Endodermal cell (in vitro differentiated cells): ENCODE results near the gene ZNF527. TPM values are rescaled to one million over a fixed set of nuclear protein-coding genes. Genes with fewer than 3 reads are reported as not detected.
"Not testable (repeated sequence)": the region's sequence is repeated elsewhere in the genome, so short reads cannot be mapped to it uniquely, and the experiment has no call there.

ENCODE experiments used
- DNase-seq: peaks from one replicate; pipeline ENCODE4 v3.0.0-alpha.2; 2017
- H3K27ac ChIP-seq: 2 replicates; pipeline ENCODE4 v1.5.1; 2013; ENCODE audit warnings: mild to moderate bottlenecking, low read depth, low read length, moderate library complexity
- H3K27me3 ChIP-seq: 2 replicates; pipeline ENCODE4 v1.6.1; 2013; ENCODE audit warnings: mild to moderate bottlenecking, low read length, moderate library complexity; ENCODE audit not compliant: insufficient read depth, control insufficient read depth, poor library complexity, severe bottlenecking
- H3K36me3 ChIP-seq: 2 replicates; pipeline ENCODE4 v1.7.0; 2013; ENCODE audit warnings: mild to moderate bottlenecking, low read length, moderate library complexity; ENCODE audit not compliant: control insufficient read depth, insufficient read depth
- H3K4me1 ChIP-seq: one replicate; pipeline ENCODE4 v1.7.0; 2013; ENCODE audit warnings: low read length; ENCODE audit not compliant: control insufficient read depth, insufficient read depth
- H3K4me3 ChIP-seq: 2 replicates; pipeline ENCODE4 v1.5.1; 2013; ENCODE audit warnings: mild to moderate bottlenecking, low read length, moderate library complexity
- H3K9ac ChIP-seq: 2 replicates; pipeline ENCODE4 v1.6.1; 2013; ENCODE audit warnings: mild to moderate bottlenecking, low read length, moderate library complexity; ENCODE audit not compliant: poor library complexity, severe bottlenecking; ENCODE audit errors: extremely low read depth
- H3K9me3 ChIP-seq: 2 replicates; pipeline ENCODE4 v1.6.1; 2013; ENCODE audit warnings: mild to moderate bottlenecking, low read length, moderate library complexity; ENCODE audit not compliant: control insufficient read depth
- H3K27ac Mint-ChIP-seq: 2 replicates; pipeline ENCODE4 v1.8.0; 2020; ENCODE audit warnings: mixed read lengths
- H3K27me3 Mint-ChIP-seq: 2 replicates; pipeline ENCODE4 v1.8.0; 2021; ENCODE audit warnings: mild to moderate bottlenecking, mixed read lengths; ENCODE audit not compliant: insufficient read depth
- H3K36me3 Mint-ChIP-seq: 2 replicates; pipeline ENCODE4 v1.8.0; 2020; ENCODE audit warnings: low read depth, mixed read lengths
- H3K4me1 Mint-ChIP-seq: 2 replicates; pipeline ENCODE4 v1.8.0; 2020; ENCODE audit warnings: mixed read lengths
- H3K4me3 Mint-ChIP-seq: 2 replicates; pipeline ENCODE4 v1.8.0; 2020; ENCODE audit warnings: mild to moderate bottlenecking, moderate library complexity, mixed read lengths
- H3K9me3 Mint-ChIP-seq: 2 replicates; pipeline ENCODE4 v1.8.0; 2020; ENCODE audit warnings: mild to moderate bottlenecking, mixed read lengths
- CTCF ChIP-seq: fragments of 200-600 bp; sonication (generic); conservative IDR thresholded peaks from 2 replicates; pipeline ENCODE4 v1.5.0; 2021; ENCODE audit warnings: antibody characterized with exemption, mild to moderate bottlenecking
- WGBS, 2 experiments: methylation state at CpG; one replicate each; pipeline versions ENCODE4 v1.1.5 to v1.1.7; 2013; ENCODE audit warnings: missing lambda C conversion rate in 2 of 2, mixed read lengths in 1 of 2; ENCODE audit not compliant: insufficient coverage in 1 of 2, insufficient read length in 1 of 2; 5-methylcytosine and 5-hydroxymethylcytosine counted together
- total RNA-seq, 2 donors: library from RNA; stranded (reverse); fragmentation: NEBNext Ultra II Directional in 1 of 2; extraction: Animal tissue kit (Norgen Biotek cat#: 25700) in 1 of 2; gene quantifications; 2 replicates in 1 of 2; 3 replicates in 1 of 2; pipeline ENCODE4 v1.2.1, GENCODE V29; 2021

The ZNF527 gene
- total RNA-seq, 2 donors from 2014 or later, result 4.6 to 5.3 TPM

GRCh38 chr19:37389234-37389633, 18.3 kb downstream of the ZNF527 start:
- Histone ChIP-seq H3K4me1 (no peaks in the 10 kb centered on the region), H3K36me3 (peaks cover 58% of the 10 kb centered on the region)

GRCh38 chr19:37391399-37391798, 20.5 kb downstream of the ZNF527 start:
- peaks cover 42% of the 10 kb centered on the region for H3K36me3 ChIP-seq
- not testable (repeated sequence) for H3K4me3 ChIP-seq, H3K4me1 ChIP-seq, H3K4me1 Mint-ChIP-seq, DNase-seq, H3K9ac ChIP-seq, H3K27me3 Mint-ChIP-seq, H3K27ac Mint-ChIP-seq, H3K4me3 Mint-ChIP-seq, H3K27ac ChIP-seq, H3K27me3 ChIP-seq
- H3K9me3 ChIP-seq, result peaks cover 78% of the 10 kb centered on the region
- peaks cover 81% of the 10 kb centered on the region for H3K9me3 Mint-ChIP-seq
- WGBS, 2 experiments, result 90 to 100% methylated on average over 1 to 2 of the region's 6 CpGs
- H3K36me3 Mint-ChIP-seq, result peaks cover 37% of the 10 kb centered on the region

More at GRCh38 chr19:37389234-37389633, 18.3 kb downstream of the ZNF527 start:
- Mint-ChIP-seq H3K36me3 (peaks cover 55% of the 10 kb centered on the region), H3K27ac (no peak overlapping the region), H3K27me3 (no peaks in the 10 kb centered on the region), H3K4me1 (no peaks in the 10 kb centered on the region), H3K4me3 (no peak overlapping the region), H3K9me3 (peaks cover 82% of the 10 kb centered on the region)
- Histone ChIP-seq H3K27ac (no peak overlapping the region), H3K4me3 (peak overlapping the region; percentile 39), H3K9me3 (peaks cover 87% of the 10 kb centered on the region), H3K9ac (no peak overlapping the region), H3K27me3 (no peaks in the 10 kb centered on the region)
- 95 to 100% methylated on average over 1 to 3 of the region's 4 CpGs for WGBS, 2 experiments
- no peak for TF ChIP-seq CTCF
- DNase-seq, result no peak

GRCh38 chr19:37401078-37401477, 30.2 kb downstream of the ZNF527 start:
- Mint-ChIP-seq H3K4me3 (no peak overlapping the region), H3K36me3 (no peaks in the 10 kb centered on the region), H3K27me3 (no peaks in the 10 kb centered on the region), H3K9me3 (peaks cover 78% of the 10 kb centered on the region), H3K4me1 (no peaks in the 10 kb centered on the region), H3K27ac (no peak overlapping the region)
- Histone ChIP-seq H3K36me3 (no peaks in the 10 kb centered on the region), H3K4me3 (peak overlapping the region; percentile 38), H3K4me1 (no peaks in the 10 kb centered on the region), H3K9me3 (peaks cover 59% of the 10 kb centered on the region), H3K27me3 (no peaks in the 10 kb centered on the region), H3K27ac (no peak overlapping the region), H3K9ac (no peak overlapping the region)
- 83 to 94% methylated on average over 1 of the region's 1 CpG for WGBS, 2 experiments
- no peak for DNase-seq
- TF ChIP-seq CTCF, result no peak

- TF ChIP-seq CTCF, result no peak
- WGBS, 2 experiments, result 92 to 94% methylated on average over 8 to 34 of the region's 34 CpGs
- no peaks in the 10 kb centered on the region for H3K4me1 Mint-ChIP-seq
Observed at GRCh38 chr19:37403403-37403802, 32.5 kb downstream of the ZNF527 start.

GRCh38 chr19:37406140-37406846, 35.4 kb downstream of the ZNF527 start:
- H3K9me3 ChIP-seq, result peaks cover 63% of the 10 kb centered on the region
- H3K4me3 Mint-ChIP-seq, H3K36me3 ChIP-seq, H3K4me1 Mint-ChIP-seq, H3K9ac ChIP-seq, H3K36me3 Mint-ChIP-seq, H3K27ac Mint-ChIP-seq, DNase-seq, H3K27me3 ChIP-seq, H3K4me1 ChIP-seq, H3K27me3 Mint-ChIP-seq, H3K27ac ChIP-seq, H3K4me3 ChIP-seq: not testable (repeated sequence)
- WGBS, 2 experiments, result 85 to 92% methylated on average over 2 to 5 of the region's 6 CpGs
- peaks cover 91% of the 10 kb centered on the region for H3K9me3 Mint-ChIP-seq

More at GRCh38 chr19:37403403-37403802, 32.5 kb downstream of the ZNF527 start:
- Histone ChIP-seq H3K4me1 (no peaks in the 10 kb centered on the region), H3K9ac (no peak overlapping the region), H3K27ac (no peak overlapping the region), H3K36me3 (no peaks in the 10 kb centered on the region), H3K27me3 (no peaks in the 10 kb centered on the region), H3K9me3 (peaks cover 60% of the 10 kb centered on the region), H3K4me3 (no peak overlapping the region)
- peaks cover 86% of the 10 kb centered on the region for H3K9me3 Mint-ChIP-seq
- no peak for DNase-seq
- no peaks in the 10 kb centered on the region for H3K27me3 Mint-ChIP-seq
- no peak overlapping the region for H3K4me3 Mint-ChIP-seq
- no peaks in the 10 kb centered on the region for H3K36me3 Mint-ChIP-seq
- no peak overlapping the region for H3K27ac Mint-ChIP-seq
